GM19463 (cell line): ENCODE results near the gene MLH3.

Experiments
- ATAC-seq: cut with Tn5 transposase; IDR thresholded peaks from one replicate; pipeline ENCODE4 v1.9.1; 2021; ENCODE audit warnings: mild to moderate bottlenecking, moderate library complexity; ENCODE audit not compliant: unreplicated experiment

Gene MLH3

GRCh38 chr14:74988993-74989392, 62.3 kb downstream of the MLH3 start:
- no peak for ATAC-seq

GRCh38 chr14:74988131-74988530, 63.1 kb downstream of the MLH3 start:
- no peak for ATAC-seq

GRCh38 chr14:74985806-74986205, 65.5 kb downstream of the MLH3 start:
- no peak for ATAC-seq

- ATAC-seq, result no peak
Observed at GRCh38 chr14:74985028-74985310, 66.3 kb downstream of the MLH3 start.

GRCh38 chr14:74984236-74985027, 66.8 kb downstream of the MLH3 start:
- ATAC-seq, result no peak

GRCh38 chr14:74983343-74983742, 67.9 kb downstream of the MLH3 start:
- no peak for ATAC-seq

- ATAC-seq, result no peak
Observed at GRCh38 chr14:74982661-74983060, 68.6 kb downstream of the MLH3 start.

- ATAC-seq, result no peak
Observed at GRCh38 chr14:74981833-74982232, 69.4 kb downstream of the MLH3 start.

- no peak for ATAC-seq
Observed at GRCh38 chr14:74981462-74981782, 69.8 kb downstream of the MLH3 start.

GRCh38 chr14:74980731-74981461, 70.4 kb downstream of the MLH3 start:
- ATAC-seq, result no peak

- ATAC-seq, result no peak
Observed at GRCh38 chr14:74980398-74980730, 70.9 kb downstream of the MLH3 start.

GRCh38 chr14:74979442-74980397, 71.5 kb downstream of the MLH3 start:
- no peak for ATAC-seq

- ATAC-seq, result no peak
Observed at GRCh38 chr14:74979029-74979428, 72.2 kb downstream of the MLH3 start.

- ATAC-seq, result no peak
Observed at GRCh38 chr14:74978416-74978947, 72.8 kb downstream of the MLH3 start.

- no peak for ATAC-seq
Observed at GRCh38 chr14:74977901-74978385, 73.3 kb downstream of the MLH3 start.

- ATAC-seq, result no peak
Observed at GRCh38 chr14:74977164-74977900, 73.9 kb downstream of the MLH3 start.

GRCh38 chr14:74976264-74977113, 74.8 kb downstream of the MLH3 start:
- ATAC-seq, result no peak

- no peak for ATAC-seq
Observed at GRCh38 chr14:74975059-74975810, 76.0 kb downstream of the MLH3 start.
